Nephron progenitor cell (in vitro differentiated cells): ENCODE measurements around the gene SORCS2.

ENCODE experiments used
- DNase-seq: peaks from one replicate; pipeline ENCODE4 v3.0.0; 2021
- H3K27ac Mint-ChIP-seq: 2 replicates; pipeline ENCODE4 v1.8.0; 2021; ENCODE audit warnings: mild to moderate bottlenecking, moderate library complexity, mixed read lengths
- H3K27me3 Mint-ChIP-seq: 2 replicates; pipeline ENCODE4 v1.8.0; 2021; ENCODE audit warnings: mild to moderate bottlenecking, low read depth, mixed read lengths; ENCODE audit not compliant: poor library complexity
- H3K36me3 Mint-ChIP-seq: 2 replicates; pipeline ENCODE4 v1.8.0; 2021; ENCODE audit warnings: low read depth, mixed read lengths
- H3K4me1 Mint-ChIP-seq: 2 replicates; pipeline ENCODE4 v1.8.0; 2021; ENCODE audit warnings: mixed read lengths
- H3K4me3 Mint-ChIP-seq: 2 replicates; pipeline ENCODE4 v1.8.0; 2021; ENCODE audit warnings: mild to moderate bottlenecking, moderate library complexity, mixed read lengths
- H3K9me3 Mint-ChIP-seq: 2 replicates; pipeline ENCODE4 v1.8.0; 2021; ENCODE audit warnings: mild to moderate bottlenecking, moderate library complexity, mixed read lengths
- CTCF ChIP-seq: fragments of 200-600 bp; sonication (generic); IDR thresholded peaks from 2 replicates; pipeline ENCODE4 v1.5.0; 2021; ENCODE audit warnings: antibody characterized with exemption

SORCS2 gene

GRCh38 chr4:7327341-7327885, 135.1 kb downstream of the SORCS2 start:
- no peaks in the 10 kb centered on the region for H3K9me3 Mint-ChIP-seq
- H3K27me3 Mint-ChIP-seq, result peaks cover 8% of the 10 kb centered on the region
- TF ChIP-seq CTCF, result no peak
- no peak overlapping the region for H3K27ac Mint-ChIP-seq
- no peaks in the 10 kb centered on the region for H3K36me3 Mint-ChIP-seq
- no peak overlapping the region for H3K4me3 Mint-ChIP-seq
- DNase-seq, result no peak
- H3K4me1 Mint-ChIP-seq, result peaks cover 52% of the 10 kb centered on the region

- H3K27ac Mint-ChIP-seq, result no peak overlapping the region
- peaks cover 45% of the 10 kb centered on the region for H3K4me1 Mint-ChIP-seq
- TF ChIP-seq CTCF, result no peak
- DNase-seq, result no peak
- H3K4me3 Mint-ChIP-seq, result no peak overlapping the region
- H3K36me3 Mint-ChIP-seq, result no peaks in the 10 kb centered on the region
- H3K9me3 Mint-ChIP-seq, result no peaks in the 10 kb centered on the region
- H3K27me3 Mint-ChIP-seq, result peaks cover 4% of the 10 kb centered on the region
Measured at GRCh38 chr4:7328162-7328912, 136.0 kb downstream of the SORCS2 start.

- Mint-ChIP-seq H3K9me3 (no peaks in the 10 kb centered on the region), H3K36me3 (no peaks in the 10 kb centered on the region), H3K4me1 (peaks cover 44% of the 10 kb centered on the region), H3K4me3 (no peak overlapping the region), H3K27ac (no peak overlapping the region), H3K27me3 (peaks cover 4% of the 10 kb centered on the region)
- no peak for TF ChIP-seq CTCF
- no peak for DNase-seq
Measured at GRCh38 chr4:7328913-7329638, 136.7 kb downstream of the SORCS2 start.

GRCh38 chr4:7330031-7330596, 137.8 kb downstream of the SORCS2 start:
- no peak overlapping the region for H3K4me3 Mint-ChIP-seq

More at GRCh38 chr4:7330031-7330596, 137.8 kb downstream of the SORCS2 start:
- Mint-ChIP-seq H3K36me3 (no peaks in the 10 kb centered on the region), H3K4me1 (peaks cover 44% of the 10 kb centered on the region), H3K27ac (no peak overlapping the region), H3K27me3 (peaks cover 1% of the 10 kb centered on the region), H3K9me3 (no peaks in the 10 kb centered on the region)
- DNase-seq, result no peak
- TF ChIP-seq CTCF, result no peak
